ENCODE results near the gene PCSK5. TPM values are rescaled to one million over a fixed set of nuclear protein-coding genes. Genes with fewer than 3 reads are reported as not detected.

Gene PCSK5
- total and polyA plus RNA-seq, 4 donors, result 0.58 to 3.6 (median 0.82) TPM

- no peak for DNase-seq (ENCODE audit: low spot score)
- 67% methylated on average over 10 of the region's 10 CpGs for WGBS
- H3K27ac ChIP-seq (ENCODE audit: low read depth in 1 of 2, low read length in 2 of 2), result peak overlapping the region; percentile 96 to 98
Observed at GRCh38 chr9:76395381-76395780, 504.9 kb downstream of the PCSK5 start.

GRCh38 chr9:76396144-76396543 is 505.7 kb downstream of the PCSK5 start:
- H3K4me3 ChIP-seq (ENCODE audit: low read depth in 1 of 3, low read length in 3 of 3), result no peak overlapping the region
- no peaks in the 10 kb centered on the region for H3K36me3 ChIP-seq (ENCODE audit: control insufficient read depth in 4 of 4, insufficient read depth in 3 of 4, low read depth in 1 of 4, low read length in 3 of 4)
- H3K4me1 ChIP-seq (ENCODE audit: control insufficient read depth in 4 of 4, insufficient read depth in 4 of 4, low read length in 3 of 4), result peaks cover 2 to 13% (median 7%) of the 10 kb centered on the region in 4 donors
- no peak for DNase-seq (ENCODE audit: low spot score)
- no peak overlapping the region for H3K9ac ChIP-seq (ENCODE audit: low read depth in 1 of 2, low read length in 2 of 2)
- no peaks in the 10 kb centered on the region for H3K27me3 ChIP-seq (ENCODE audit: control insufficient read depth in 4 of 4, insufficient read depth in 4 of 4, low read length in 3 of 4)
- WGBS, result 92% methylated on average over 6 of the region's 6 CpGs
- no peak overlapping the region for H3K27ac ChIP-seq (ENCODE audit: low read depth in 1 of 2, low read length in 2 of 2)
- H3K9me3 ChIP-seq (ENCODE audit: control insufficient read depth in 4 of 4, low read length in 3 of 4), result no peaks in the 10 kb centered on the region
- TF ChIP-seq REST (IDR thresholded peaks at IDR 0.05) (no peak), GABPA (IDR thresholded peaks at IDR 0.05 in 1 of 2, conservative IDR thresholded peaks at IDR 0.05 in 1 of 2) (no peak), SP1 (IDR thresholded peaks at IDR 0.05) (no peak), FOXA2 (IDR thresholded peaks at IDR 0.05) (no peak), RAD21 (IDR thresholded peaks at IDR 0.05) (no peak), RXRA (IDR thresholded peaks at IDR 0.05) (no peak), YY1 (IDR thresholded peaks at IDR 0.05) (no peak), EGR1 (IDR thresholded peaks at IDR 0.05; ENCODE audit: low read depth in 2 of 2) (no peak), HNF4A (conservative IDR thresholded peaks at IDR 0.05) (no peak), TAF1 (conservative IDR thresholded peaks at IDR 0.05) (no peak), FOXA1 (IDR thresholded peaks at IDR 0.05) (no peak), MAX (IDR thresholded peaks at IDR 0.05) (no peak), CTCF (IDR thresholded peaks at IDR 0.05; ENCODE audit: low read depth, low read length, missing input control) (no peak)

More at GRCh38 chr9:76395381-76395780, 504.9 kb downstream of the PCSK5 start:
- no peaks in the 10 kb centered on the region for H3K36me3 ChIP-seq (ENCODE audit: control insufficient read depth in 4 of 4, insufficient read depth in 3 of 4, low read depth in 1 of 4, low read length in 3 of 4)
- peak overlapping the region; percentile 90 to 96 for H3K9ac ChIP-seq (ENCODE audit: low read depth in 1 of 2, low read length in 2 of 2)
- peaks cover 3 to 15% (median 10%) of the 10 kb centered on the region in 4 donors for H3K4me1 ChIP-seq (ENCODE audit: control insufficient read depth in 4 of 4, insufficient read depth in 4 of 4, low read length in 3 of 4)
- TF ChIP-seq NR2F2 (IDR thresholded peaks at IDR 0.05) (no peak), GABPA (IDR thresholded peaks at IDR 0.05 in 1 of 2, conservative IDR thresholded peaks at IDR 0.05 in 1 of 2) (no peak), EGR1 (IDR thresholded peaks at IDR 0.05; ENCODE audit: low read depth in 2 of 2) (no peak), RAD21 (IDR thresholded peaks at IDR 0.05) (no peak), ATF3 (IDR thresholded peaks at IDR 0.05) (no peak), MAX (IDR thresholded peaks at IDR 0.05) (no peak), FOXA2 (IDR thresholded peaks at IDR 0.05) (no peak), FOXA1 (IDR thresholded peaks at IDR 0.05) (no peak), REST (IDR thresholded peaks at IDR 0.05) (no peak)
- peak overlapping the region in 2 of 3 donors; percentile 68 to 95 for H3K4me3 ChIP-seq (ENCODE audit: low read depth in 1 of 3, low read length in 3 of 3)
- no peaks in the 10 kb centered on the region for H3K9me3 ChIP-seq (ENCODE audit: control insufficient read depth in 4 of 4, low read length in 3 of 4)
- H3K27me3 ChIP-seq (ENCODE audit: control insufficient read depth in 4 of 4, insufficient read depth in 4 of 4, low read length in 3 of 4), result no peaks in the 10 kb centered on the region
